WTC11 (cell line): ENCODE measurements around the gene PRKACA. TPM values are rescaled to one million over a fixed set of nuclear protein-coding genes. Genes with fewer than 3 reads are reported as not detected.
A peak's percentile ranks its signal among the peaks of the same experiment; 100 is the strongest.
"Not testable (repeated sequence)": the region's sequence is repeated elsewhere in the genome, so short reads cannot be mapped to it uniquely, and the experiment has no call there.

Source experiments
- ATAC-seq: fragments of 200-7000 bp; cut with Tn5 transposase; 2 replicates; pipeline ENCODE4 v1.10.0; 2021; ENCODE audit warnings: mild to moderate bottlenecking, moderate library complexity
- CTCF ChIA-PET: fragments of 300-600 bp; sonication (Branson Sonifier 250); formaldehyde crosslinking; loops from one replicate; lab custom pipeline; 2021; ENCODE audit warnings: antibody characterized with exemption; lab: Charles Lee
- POLR2A ChIA-PET: fragments of 350-600 bp; sonication (Branson Sonifier 250); formaldehyde crosslinking; loops from one replicate; lab custom pipeline; 2021; ENCODE audit warnings: antibody characterized with exemption; lab: Charles Lee
- DNase-seq: peaks from one replicate; pipeline ENCODE4 v3.0.0; 2021; ENCODE audit warnings: low spot score
- H3K27ac Mint-ChIP-seq: 2 replicates; pipeline ENCODE4 v1.8.0; 2021; ENCODE audit warnings: mixed read lengths
- H3K27me3 Mint-ChIP-seq: 2 replicates; pipeline ENCODE4 v1.8.0; 2021; ENCODE audit warnings: low read depth, mild to moderate bottlenecking, moderate library complexity, mixed read lengths
- H3K36me3 Mint-ChIP-seq: 2 replicates; pipeline ENCODE4 v1.8.0; 2021; ENCODE audit warnings: mixed read lengths
- H3K4me1 Mint-ChIP-seq: 2 replicates; pipeline ENCODE4 v1.8.0; 2022; ENCODE audit warnings: mixed read lengths
- H3K4me3 Mint-ChIP-seq: 2 replicates; pipeline ENCODE4 v1.8.0; 2021; ENCODE audit warnings: mild to moderate bottlenecking, moderate library complexity, mixed read lengths
- H3K9me3 Mint-ChIP-seq: 2 replicates; pipeline ENCODE4 v1.8.0; 2021; ENCODE audit warnings: mixed read lengths
- AFF4 ChIP-seq: sonication (generic); formaldehyde crosslinking; IDR thresholded peaks from 2 replicates; pipeline ENCODE4 v1.8.1; 2023; ENCODE audit warnings: mild to moderate bottlenecking, missing genetic modification reagents, borderline replicate concordance
- AR ChIP-seq: fragments of 250-450 bp; sonication (Bioruptor Pico); IDR thresholded peaks from 2 replicates; pipeline ENCODE4 v1.9.0; 2021; ENCODE audit warnings: mild to moderate bottlenecking
- CREM ChIP-seq: sonication (generic); formaldehyde crosslinking; IDR thresholded peaks from 2 replicates; pipeline ENCODE4 v1.8.1; 2022; ENCODE audit warnings: mild to moderate bottlenecking, missing genetic modification reagents, moderate library complexity
- E2F4 ChIP-seq: sonication (generic); formaldehyde crosslinking; IDR thresholded peaks from 2 replicates; pipeline ENCODE4 v1.8.1; 2022; ENCODE audit warnings: low read depth, mild to moderate bottlenecking, moderate library complexity, missing genetic modification reagents, borderline replicate concordance
- E2F5 ChIP-seq: sonication (generic); formaldehyde crosslinking; IDR thresholded peaks from 2 replicates; pipeline ENCODE4 v1.8.1; 2022; ENCODE audit warnings: mild to moderate bottlenecking, moderate library complexity, missing genetic modification reagents
- ELF4 ChIP-seq: sonication (generic); formaldehyde crosslinking; IDR thresholded peaks from 2 replicates; pipeline ENCODE4 v1.8.1; 2022; ENCODE audit warnings: low read depth, mild to moderate bottlenecking, moderate library complexity, missing genetic modification reagents
- FOXK1 ChIP-seq: sonication (generic); formaldehyde crosslinking; IDR thresholded peaks from 2 replicates; pipeline ENCODE4 v1.8.0; 2022; ENCODE audit warnings: mild to moderate bottlenecking, moderate library complexity, missing genetic modification reagents
- NFYB ChIP-seq: sonication (generic); formaldehyde crosslinking; conservative IDR thresholded peaks from 2 replicates; pipeline ENCODE4 v1.8.0; 2022; ENCODE audit warnings: low read depth, missing genetic modification reagents
- NR2C2 ChIP-seq: sonication (generic); formaldehyde crosslinking; IDR thresholded peaks from 2 replicates; pipeline ENCODE4 v1.8.0; 2022; ENCODE audit warnings: mild to moderate bottlenecking, missing genetic modification reagents
- NR3C1 ChIP-seq: sonication (generic); formaldehyde crosslinking; conservative IDR thresholded peaks from 2 replicates; pipeline ENCODE4 v1.8.1; 2023; ENCODE audit warnings: low read depth, mild to moderate bottlenecking, missing genetic modification reagents
- USF1 ChIP-seq: sonication (generic); formaldehyde crosslinking; IDR thresholded peaks from 2 replicates; pipeline ENCODE4 v1.8.0; 2022; ENCODE audit warnings: mild to moderate bottlenecking, missing genetic modification reagents
- ZNF121 ChIP-seq: sonication (generic); formaldehyde crosslinking; IDR thresholded peaks from 2 replicates; pipeline ENCODE4 v1.8.0; 2023; ENCODE audit warnings: missing genetic modification reagents
- ZSCAN18 ChIP-seq: fragments of 250-450 bp; sonication (Bioruptor Pico); IDR thresholded peaks from 2 replicates; pipeline ENCODE4 v2.1.2; 2022; ENCODE audit warnings: mild to moderate bottlenecking, moderate library complexity
- total RNA-seq: library from RNA; stranded (reverse); gene quantifications from 3 replicates; pipeline ENCODE4 v1.2.3, GENCODE V29; 2021

Gene PRKACA
- total RNA-seq, 1 experiment from 2014 or later, result 37.8 TPM

- TF ChIP-seq E2F5 (CRISPR knock-in tag) (no peak), USF1 (CRISPR knock-in tag) (no peak), E2F4 (CRISPR knock-in tag) (no peak)
These were observed 65.1 kb downstream of the PRKACA start (continued) for GRCh38 chr19:14052470-14052869.

GRCh38 chr19:14051980-14052379, 65.6 kb downstream of the PRKACA start:
- Mint-ChIP-seq H3K27ac (no peak overlapping the region), H3K9me3 (no peaks in the 10 kb centered on the region)
- no peak for TF ChIP-seq AFF4 (CRISPR knock-in tag)
- no peak for TF ChIP-seq NR3C1 (CRISPR knock-in tag)
- TF ChIP-seq, all 79 proteins: peak for 0
- no peak overlapping the region for H3K4me3 Mint-ChIP-seq
- DNase-seq (no peak), ATAC-seq (no peak)
- peaks cover 10% of the 10 kb centered on the region for H3K36me3 Mint-ChIP-seq
- ChIA-PET CTCF (interaction anchor here (1.0 kb wide), 1 partner anchor 9 kb away, joined by 3 read pairs; no protein-coding TSS in a partner anchor), POLR2A (no interaction called here)
- peaks cover 6% of the 10 kb centered on the region; the same call in 1 of the 2 replicates for H3K27me3 Mint-ChIP-seq
- H3K4me1 Mint-ChIP-seq, result peaks cover 3% of the 10 kb centered on the region; the same call in 1 of the 2 replicates

GRCh38 chr19:14050961-14051360, 66.6 kb downstream of the PRKACA start:
- H3K4me1 Mint-ChIP-seq, result not testable (repeated sequence)

GRCh38 chr19:14050512-14050911, 67.0 kb downstream of the PRKACA start:
- ChIA-PET POLR2A (interaction anchor here (0.6 kb wide), 1 partner anchor 11 kb away, joined by 3 read pairs; no protein-coding TSS in a partner anchor), CTCF (interaction anchor here (0.7 to 11.1 kb wide), 4 partner anchors 9 to 29 kb away, joined by 3 to 187 read pairs (median 8); partner anchors contain the start of genes IL27RA, MISP3 and PALM3)
- Mint-ChIP-seq H3K4me3 (no peak overlapping the region), H3K9me3 (no peaks in the 10 kb centered on the region), H3K27me3 (no peaks in the 10 kb centered on the region), H3K4me1 (no peaks in the 10 kb centered on the region), H3K27ac (no peak overlapping the region), H3K36me3 (peaks cover 10% of the 10 kb centered on the region)
- ATAC-seq, result no peak
- TF ChIP-seq ZSCAN18 (no peak), FOXK1 (CRISPR knock-in tag) (no peak), ELF4 (CRISPR knock-in tag) (no peak), NR2C2 (CRISPR knock-in tag) (no peak), CREM (CRISPR knock-in tag) (no peak), NFYB (no peak), AR (CRISPR knock-in tag) (no peak)
- DNase-seq, result no peak

More at GRCh38 chr19:14050961-14051360, 66.6 kb downstream of the PRKACA start:
- POLR2A ChIA-PET, H3K27ac Mint-ChIP-seq, DNase-seq, H3K4me3 Mint-ChIP-seq, H3K36me3 Mint-ChIP-seq, ATAC-seq, H3K27me3 Mint-ChIP-seq, H3K9me3 Mint-ChIP-seq: not testable (repeated sequence)
- CTCF ChIA-PET, result interaction anchor here (1.0 to 11.1 kb wide), 4 partner anchors 8 to 21 kb away, joined by 3 to 187 read pairs (median 8); partner anchors contain the start of genes IL27RA, MISP3 and PALM3
- peak; percentile 82 for TF ChIP-seq ZNF121 (CRISPR knock-in tag)
